HG02678 (cell line): ENCODE measurements around the gene ANKRD31.
"Not testable (repeated sequence)": the region's sequence is repeated elsewhere in the genome, so short reads cannot be mapped to it uniquely, and the experiment has no call there.

ENCODE experiments used
- ATAC-seq: cut with Tn5 transposase; IDR thresholded peaks from one replicate; pipeline ENCODE4 v1.9.1; 2021; ENCODE audit warnings: mild to moderate bottlenecking, moderate library complexity; ENCODE audit not compliant: unreplicated experiment

The ANKRD31 gene

GRCh38 chr5:75235711-75236110 is 967 bp downstream of the ANKRD31 start:
- ATAC-seq: no peak

GRCh38 chr5:75234251-75234650 is 2.4 kb downstream of the ANKRD31 start:
- ATAC-seq: no peak

GRCh38 chr5:75226916-75227315 is 9.8 kb downstream of the ANKRD31 start:
- no peak for ATAC-seq

- no peak for ATAC-seq
Observed at GRCh38 chr5:75225506-75225905, 11.2 kb downstream of the ANKRD31 start.

- ATAC-seq: not testable (repeated sequence)
Observed at GRCh38 chr5:75220787-75221186, 15.9 kb downstream of the ANKRD31 start.

- ATAC-seq: no peak
Observed at GRCh38 chr5:75214928-75215327, 21.8 kb downstream of the ANKRD31 start.

DNA sequence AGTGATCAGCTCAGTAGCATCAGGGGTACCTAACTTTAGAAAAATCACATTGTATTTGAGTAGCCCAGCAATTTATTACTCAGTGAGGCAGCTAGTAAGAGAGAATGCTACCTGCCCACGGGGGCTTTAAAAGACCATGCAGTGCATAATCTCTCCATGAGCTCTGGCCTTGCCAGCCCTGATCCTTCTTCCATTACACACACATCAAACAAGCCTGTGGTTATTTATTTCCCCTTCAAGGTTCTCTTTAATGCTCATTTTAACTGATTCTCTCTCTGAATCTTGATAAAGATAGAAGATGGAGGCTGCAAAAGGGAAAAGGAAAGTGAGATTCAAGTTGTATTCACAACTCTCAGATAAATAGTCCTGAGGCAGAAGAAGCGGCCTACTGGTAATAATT is 22.3 kb downstream of the ANKRD31 start:
- no peak for ATAC-seq

- ATAC-seq: no peak
Observed at GRCh38 chr5:75203604-75204003, 33.1 kb downstream of the ANKRD31 start.

DNA sequence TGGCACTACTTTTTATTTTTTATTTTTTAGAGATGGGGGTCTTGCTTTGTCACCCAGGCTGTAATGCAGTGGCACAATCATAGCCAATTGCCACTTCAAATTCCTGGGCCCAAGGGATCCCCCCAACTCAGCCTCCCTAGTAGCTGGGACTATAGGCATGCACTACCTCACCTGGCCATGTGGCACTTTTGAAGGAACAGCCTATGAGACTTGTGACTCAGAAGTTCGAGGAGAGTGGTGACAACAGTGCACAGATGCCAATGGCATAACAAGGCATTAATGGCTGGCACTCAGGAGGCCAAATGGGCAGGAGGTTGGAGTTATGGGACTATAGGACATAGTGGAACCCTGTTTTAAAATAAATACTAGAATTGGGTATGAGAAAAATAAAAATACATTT is 33.7 kb downstream of the ANKRD31 start:
- ATAC-seq: no peak

DNA sequence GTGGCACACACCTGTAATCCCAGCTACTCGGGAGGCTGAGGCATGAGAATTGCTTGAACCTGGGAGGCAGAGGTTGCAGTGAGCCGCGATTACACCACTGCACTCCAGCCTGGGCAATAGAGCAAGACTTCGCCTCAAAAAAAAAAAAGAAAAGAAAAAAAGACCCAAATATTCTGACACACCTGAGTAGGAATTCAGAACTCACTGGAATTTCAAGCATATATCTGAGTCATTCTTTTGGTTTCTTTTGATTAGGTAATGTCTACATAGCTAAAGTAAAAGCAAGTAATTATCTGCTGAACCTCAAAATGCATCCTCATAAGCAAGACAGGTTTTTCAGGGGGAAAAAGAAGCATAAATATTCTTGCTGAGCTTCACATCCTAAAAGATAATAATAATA is 35.9 kb downstream of the ANKRD31 start:
- no peak for ATAC-seq

DNA sequence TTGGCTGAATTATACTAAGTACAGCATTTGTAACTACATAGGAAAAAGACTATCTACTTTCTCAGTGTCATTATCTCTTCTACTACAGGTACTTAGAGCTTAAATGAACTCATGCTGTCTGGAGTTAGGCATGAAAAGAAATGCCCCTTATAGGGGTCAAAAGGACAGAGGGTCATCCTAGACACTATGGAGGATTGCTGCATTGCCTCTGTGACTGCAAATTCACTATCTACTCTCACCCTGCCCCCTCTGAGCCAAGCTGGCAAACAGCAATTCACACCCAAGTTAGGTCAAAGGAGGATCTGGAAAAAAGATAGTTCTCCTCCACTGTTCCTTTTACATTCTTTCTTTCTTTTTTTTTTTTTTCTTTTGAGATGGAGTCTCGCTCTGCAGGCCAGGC is 36.7 kb downstream of the ANKRD31 start:
- ATAC-seq: no peak

DNA sequence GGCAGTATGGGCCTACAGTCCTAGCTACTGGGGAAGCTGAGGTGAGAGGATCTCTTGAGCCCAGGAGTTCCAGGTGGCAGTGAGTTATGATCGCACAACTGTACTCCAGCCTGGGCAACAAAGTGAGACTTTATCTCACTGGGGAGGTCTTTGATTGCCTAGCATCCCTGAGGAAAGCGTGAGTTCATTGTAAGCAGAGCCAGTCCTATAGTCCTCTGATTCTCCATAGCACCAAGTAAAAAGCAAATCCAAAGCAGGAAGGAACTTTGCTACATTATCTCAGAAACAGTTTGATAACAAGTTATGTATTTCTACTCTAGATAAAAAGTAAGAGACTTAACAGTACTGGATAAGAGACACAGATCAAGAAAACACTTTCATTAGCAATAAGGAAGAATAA is 37.6 kb downstream of the ANKRD31 start:
- ATAC-seq: no peak

DNA sequence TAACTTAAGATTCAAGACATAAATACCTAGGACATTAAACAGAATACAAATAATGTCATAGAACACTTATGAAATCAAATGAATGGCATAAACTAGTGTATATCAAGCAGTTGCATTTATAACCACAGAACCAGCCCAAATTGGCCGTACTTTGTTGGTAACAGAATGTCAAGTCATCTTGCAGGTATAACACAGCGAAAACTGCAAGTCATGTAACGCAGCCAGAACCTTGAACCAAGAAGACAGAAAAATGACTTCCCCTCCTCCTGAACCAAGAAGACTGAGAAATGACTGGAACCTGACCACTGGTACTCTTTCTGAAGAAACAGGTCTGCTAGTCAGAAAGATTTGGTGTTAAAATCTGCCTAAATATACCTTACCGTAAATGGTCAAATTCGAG is 38.9 kb downstream of the ANKRD31 start:
- ATAC-seq: no peak

- no peak for ATAC-seq
Observed at GRCh38 chr5:75192804-75193203, 43.9 kb downstream of the ANKRD31 start.

- no peak for ATAC-seq
Observed at GRCh38 chr5:75192264-75192663, 44.4 kb downstream of the ANKRD31 start.

DNA sequence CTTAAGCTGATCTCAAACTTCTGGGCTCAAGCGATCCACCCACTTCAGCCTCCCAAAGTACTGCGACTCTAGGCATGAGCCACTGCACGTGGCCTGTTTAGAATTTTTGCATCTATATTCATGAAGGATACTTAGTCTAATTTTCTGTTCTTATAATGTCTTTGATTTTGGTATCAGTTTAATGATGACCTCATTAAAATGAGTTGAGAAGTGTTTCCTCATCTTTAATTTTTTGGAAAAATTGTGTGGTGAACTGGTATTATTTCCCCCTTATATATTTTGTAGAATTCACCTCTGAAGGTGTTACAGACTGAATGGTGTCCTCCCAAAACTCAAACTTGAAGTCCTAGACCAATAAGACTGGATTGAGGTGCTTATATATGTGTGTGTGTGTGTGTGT is 46.5 kb downstream of the ANKRD31 start:
- no peak for ATAC-seq

DNA sequence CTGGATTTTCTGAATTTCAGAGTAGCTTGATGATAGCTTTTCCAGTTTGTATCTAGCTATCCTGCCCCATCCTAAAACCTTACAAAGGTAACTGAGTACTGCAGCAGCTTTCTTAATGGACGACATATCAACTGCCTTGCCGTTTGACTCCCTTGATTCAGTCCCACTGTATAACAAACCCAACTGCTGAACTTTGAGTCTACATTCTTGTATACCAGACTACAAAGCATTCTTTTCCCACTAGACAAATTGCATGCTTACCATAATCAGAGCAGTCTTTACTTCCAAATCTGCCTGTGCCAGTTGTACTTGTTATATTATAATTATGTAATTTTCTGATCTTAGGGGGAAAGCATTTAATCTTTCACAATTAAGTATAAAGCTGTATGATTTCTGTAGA is 47.3 kb downstream of the ANKRD31 start:
- no peak for ATAC-seq

DNA sequence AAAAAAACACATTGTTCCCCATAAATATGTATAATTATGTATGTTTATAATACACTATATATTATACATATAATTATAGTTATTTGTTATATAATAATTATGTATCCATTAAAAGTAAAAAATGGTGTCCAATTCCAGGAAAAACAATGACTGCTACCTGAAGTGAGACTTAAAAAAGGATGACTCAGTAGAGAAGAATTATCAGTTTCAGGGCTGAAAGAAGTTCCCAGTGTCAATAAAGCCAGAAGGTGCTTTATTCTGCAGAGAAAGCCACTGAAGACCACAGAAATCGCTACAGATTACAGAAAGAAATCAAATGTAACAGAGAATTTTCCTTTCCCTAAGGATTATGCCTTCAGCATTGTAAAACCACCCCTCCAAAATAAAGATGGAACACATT is 50.9 kb downstream of the ANKRD31 start:
- no peak for ATAC-seq

GRCh38 chr5:75176009-75176408 is 60.7 kb downstream of the ANKRD31 start:
- not testable (repeated sequence) for ATAC-seq

DNA sequence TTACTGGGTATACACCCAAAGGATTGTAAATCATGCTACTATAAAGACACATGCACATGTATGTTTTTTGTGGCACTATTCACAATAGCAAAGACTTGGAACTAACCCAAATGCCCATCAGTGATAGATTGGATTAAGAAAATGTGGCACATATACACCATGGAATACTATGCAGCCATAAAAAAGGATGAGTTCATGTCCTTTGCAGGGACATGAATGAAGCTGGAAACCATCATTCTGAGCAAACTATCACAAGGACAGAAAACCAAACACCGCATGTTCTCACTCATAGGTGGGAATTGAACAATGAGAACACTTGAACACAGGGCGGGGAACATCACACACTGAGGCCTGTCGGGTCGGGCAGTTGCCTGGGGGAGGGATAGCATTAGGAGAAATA is 61.8 kb downstream of the ANKRD31 start:
- ATAC-seq: not testable (repeated sequence)

DNA sequence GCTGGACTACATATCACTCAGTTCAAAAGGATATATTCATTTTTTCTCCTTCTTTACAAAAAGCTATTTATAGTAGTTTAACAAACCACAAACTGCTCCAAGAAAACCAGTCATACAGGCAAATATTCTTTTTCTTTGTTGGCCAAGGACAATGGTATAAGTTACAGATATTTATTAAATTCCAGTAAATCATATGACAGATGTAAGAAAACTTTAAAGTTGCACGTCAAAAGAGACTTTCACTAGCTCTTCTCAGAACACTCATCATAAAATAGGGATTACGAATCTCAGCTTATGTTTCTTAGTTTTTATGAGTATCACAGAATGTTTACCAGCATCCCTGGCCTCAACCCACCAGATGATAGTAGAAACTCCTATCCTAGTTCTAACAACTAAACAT is 67.2 kb downstream of the ANKRD31 start:
- ATAC-seq: no peak

DNA sequence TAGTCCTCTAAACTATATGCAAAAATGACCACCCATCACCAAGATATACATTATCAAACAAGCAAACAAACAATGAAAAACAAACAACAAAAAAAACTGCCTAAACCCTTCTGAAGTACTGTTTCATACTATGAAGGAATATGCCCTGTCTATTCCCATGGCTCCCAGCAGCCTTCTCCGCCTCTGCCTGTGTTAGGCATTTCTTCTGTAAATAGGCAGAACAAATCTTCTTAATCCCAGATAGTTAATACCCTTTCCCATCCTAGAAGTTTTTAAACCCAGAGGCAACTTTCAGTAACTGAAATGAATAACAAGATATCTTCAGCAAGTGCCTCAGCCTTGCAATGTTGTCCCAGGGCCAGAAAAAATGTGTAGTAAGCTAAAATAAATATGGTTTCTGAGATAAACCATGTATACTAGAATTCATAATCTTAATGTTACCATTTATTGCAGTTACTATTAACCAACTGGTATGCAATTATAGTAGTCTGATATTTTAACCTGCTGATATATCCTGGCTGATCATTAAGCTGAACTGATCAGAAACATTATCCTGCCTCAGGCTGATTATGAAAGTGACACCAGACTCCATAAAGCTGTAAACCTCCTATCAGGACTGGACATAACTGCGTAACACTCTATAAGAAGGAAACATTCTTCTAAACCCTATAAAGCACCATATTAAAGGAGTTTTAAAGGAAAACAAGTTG is 68.5 kb downstream of the ANKRD31 start:
- ATAC-seq: no peak

DNA sequence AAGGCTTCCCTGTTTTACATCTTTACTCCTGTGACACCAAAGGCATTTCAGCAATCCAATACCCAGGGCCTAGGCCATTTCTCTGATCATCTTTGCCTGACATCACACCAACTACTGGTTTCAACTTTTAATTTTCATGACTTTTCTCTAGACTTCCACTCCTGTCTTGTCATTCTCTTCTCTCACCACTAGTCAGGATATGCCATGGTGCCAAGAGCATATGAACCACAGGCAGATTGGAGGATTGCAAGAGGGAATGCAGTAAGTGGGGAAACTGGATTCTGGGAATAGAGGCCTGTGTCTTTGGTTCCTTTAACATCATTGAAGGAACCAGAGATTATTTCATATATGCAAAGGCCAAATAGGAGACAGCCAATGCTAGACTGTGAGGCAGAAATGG is 69.3 kb downstream of the ANKRD31 start:
- ATAC-seq: no peak
